Heart left ventricle (tissue), 16 donors: Measurements from ENCODE around the gene RSPRY1. TPM values are rescaled to one million over a fixed set of nuclear protein-coding genes. Genes with fewer than 3 reads are reported as not detected.
A peak's percentile ranks its signal among the peaks of the same experiment; 100 is the strongest.

Experiments used
- ATAC-seq, 4 donors: fragments of 200-7000 bp; cut with Tn5 transposase; one replicate each; pipeline ENCODE4 v1.9.1; 2020 to 2022; ENCODE audit warnings: moderate library complexity in 4 of 4, mild to moderate bottlenecking in 3 of 4, moderate number of reproducible peaks in 1 of 4
- DNase-seq, 5 donors: peaks; one replicate each; pipeline ENCODE4 v3.0.0-alpha.2; 2020
- H3K27ac ChIP-seq, 12 donors: fragments of 200-600 bp; sonication (generic) in 4 of 12; one replicate each; pipeline versions ENCODE4 v1.5.0 to v1.8.0; 2016 to 2022; ENCODE audit warnings: mild to moderate bottlenecking in 2 of 12
- H3K27me3 ChIP-seq, 9 donors: fragments of 200-600 bp; sonication (generic) in 2 of 9; one replicate each; pipeline versions ENCODE4 v1.5.1 to v1.8.0; 2016 to 2022; ENCODE audit warnings: mild to moderate bottlenecking in 3 of 9
- H3K36me3 ChIP-seq, 9 donors: fragments of 200-600 bp; sonication (generic) in 2 of 9; one replicate each; pipeline versions ENCODE4 v1.5.0 to v1.8.0; 2018 to 2022; ENCODE audit warnings: mild to moderate bottlenecking in 2 of 9
- H3K4me1 ChIP-seq, 12 donors: fragments of 200-600 bp; sonication (generic) in 4 of 12; one replicate each; pipeline versions ENCODE4 v1.5.0 to v1.8.0; 2016 to 2022; ENCODE audit warnings: mild to moderate bottlenecking in 3 of 12
- H3K4me3 ChIP-seq, 12 donors: fragments of 200-600 bp; sonication (generic) in 4 of 12; one replicate each; pipeline versions ENCODE4 v1.5.0 to v1.8.0; 2017 to 2022; ENCODE audit warnings: mild to moderate bottlenecking in 9 of 12, moderate library complexity in 4 of 12
- H3K9me3 ChIP-seq, 12 donors: fragments of 200-600 bp; sonication (generic) in 4 of 12; one replicate each; pipeline versions ENCODE4 v1.5.0 to v1.8.0; 2016 to 2022; ENCODE audit warnings: mild to moderate bottlenecking in 1 of 12
- CTCF ChIP-seq, 12 donors: fragments of 200-600 bp; sonication (generic) in 4 of 12; IDR thresholded peaks; one replicate each; pipeline versions ENCODE4 v1.5.0 to v1.8.0; 2018 to 2022; ENCODE audit warnings: antibody characterized with exemption in 12 of 12, mild to moderate bottlenecking in 5 of 12
- POLR2A ChIP-seq, 2 donors: fragments of 450-650 bp; IDR thresholded peaks; one replicate each; pipeline ENCODE4 v1.6.1; 2017; ENCODE audit warnings: antibody characterized with exemption in 2 of 2, mild to moderate bottlenecking in 2 of 2, moderate library complexity in 2 of 2
- WGBS, 4 donors: extraction: QIAGEN DNeasy Blood & Tissue Kit in 2 of 4; methylation state at CpG; one replicate each; pipeline versions ENCODE4 v1.1.5 to v1.1.7; 2013 to 2018; 5-methylcytosine and 5-hydroxymethylcytosine counted together
- intact Hi-C, 10 donors: fragments of 100-400 bp; cut with DNase I; formaldehyde crosslinking; loops; one replicate each; pipeline versions ENCODE4 v1.11.1 to v1.14.2; 2022
- polyA plus RNA-seq, 2 donors: library from polyadenylated mRNA; stranded (reverse); fragments of 200-250 nt; gene quantifications; one replicate each; pipeline ENCODE4 v1.2.3, GENCODE V29; 2013
- total RNA-seq, 9 donors: library from RNA; depleted of rRNA in 2 of 9; stranded (reverse); fragments of >200 nt in 2 of 9; fragmentation: NEBNext Ultra II Directional in 3 of 9; extraction: Animal tissue kit (Norgen Biotek cat#: 25700) in 3 of 9; gene quantifications; one replicate each; pipeline versions ENCODE4 v1.1.0 to v1.2.4, GENCODE V29; 2016 to 2023
- donor health status: ischemic (EF 13 %, LVEDD 7.1; RV severe dilation, severe dysfunction).
- donor health status: healthy with polysubstance abuse.
- donor health status: DM: no; HTN: yes; CAD: no.
- donor health status: DM: no; HTN: no; CAD: no.
- donor health status: ischemic (EF 25% LVEDD 6.9; RV normal size, moderate dysfunction).
- donor health status: ischemic (EF 25% LVEDD 5.7; RV mildly dilated, moderate dysfunction).
- donor health status: healthy.
- donor health status: DM: yes; HTN: yes; CAD: no.
- donor health status: ischemic (EF 35%, LVEDD 5.7; RV mildly dilated, moderate dysfunction).
- donor health status: nonischemic (EF 11% LVEDD 7.7; RV severe dilation, severe dysfunction).
- donor health status: DM: yes; HTN: yes; CAD: no.
- donor health status: PGD.
- donor health status: ischemic (EF 29% LVEDD 5.4; RV normal size, mild dysfunction).
- donor health status: nonischemic (EF 23%, LVEDD 6.1; RV moderate dilation, normal function).

Gene RSPRY1
- total and polyA plus RNA-seq, 11 donors, result 5.4 to 22.9 (median 17.1) TPM

- peak overlapping the region in 5 of 12 donors; percentile 19 to 82 (median 35) for H3K27ac ChIP-seq
- H3K9me3 ChIP-seq, result no peaks in the 10 kb centered on the region
- peaks cover 0 to 23% (median 12%) of the 10 kb centered on the region in 12 donors for H3K4me1 ChIP-seq
- WGBS, 4 donors, result 57 to 67% (median 65%) methylated on average over 3 of the region's 3 CpGs
- intact Hi-C loops, result loop anchor here in 9 of 10 donors (2.0 to 10.0 kb wide), 6 partner anchors 83 to 310 kb away; partner anchors contain the start of genes SLC12A3 (in 4 of the 9) and CETP (in 2 of the 9)
- ATAC-seq, result no peak
- peaks cover 0 to 91% (median 82%) of the 10 kb centered on the region in 9 donors for H3K36me3 ChIP-seq
- no peak overlapping the region for H3K4me3 ChIP-seq
- no peaks in the 10 kb centered on the region for H3K27me3 ChIP-seq
- TF ChIP-seq CTCF (IDR thresholded peaks at IDR 0.05) (no peak), POLR2A (IDR thresholded peaks at IDR 0.05) (no peak)
- no peak for DNase-seq
These were observed 18.6 kb upstream of the RSPRY1 start for GRCh38 chr16:57167538-57167937.

GRCh38 chr16:57167953-57168352 lies 18.2 kb upstream of the RSPRY1 start:
- Histone ChIP-seq H3K27me3 (no peaks in the 10 kb centered on the region), H3K4me3 (no peak overlapping the region), H3K4me1 (peaks cover 0 to 23% (median 12%) of the 10 kb centered on the region in 12 donors), H3K27ac (peak overlapping the region in 1 of 12 donors; percentile 82), H3K36me3 (peaks cover 0 to 91% (median 82%) of the 10 kb centered on the region in 9 donors), H3K9me3 (no peaks in the 10 kb centered on the region)
- intact Hi-C loops, result loop anchor here (1.0 to 10.0 kb wide), 7 partner anchors 83 to 311 kb away; partner anchors contain the start of genes SLC12A3 (in 4 of the 10) and CETP (in 2 of the 10)
- TF ChIP-seq POLR2A (IDR thresholded peaks at IDR 0.05) (no peak), CTCF (IDR thresholded peaks at IDR 0.05) (peak; percentile 41 to 76 (median 64))
- WGBS, 4 donors, result 8 to 17% (median 10%) methylated on average over 4 of the region's 4 CpGs
- ATAC-seq, result peak; percentile 61 to 84 (median 80)
- DNase-seq, result no peak

- H3K27me3 ChIP-seq, result no peaks in the 10 kb centered on the region
- ATAC-seq (no peak), DNase-seq (no peak)
- H3K4me1 ChIP-seq, result peaks cover 0 to 23% (median 12%) of the 10 kb centered on the region in 12 donors
- intact Hi-C loops, result loop anchor here in 7 of 10 donors (2.0 to 10.0 kb wide), 6 partner anchors 85 to 312 kb away; partner anchors contain the start of genes SLC12A3 (in 4 of the 7) and CETP (in 2 of the 7)
- H3K9me3 ChIP-seq, result no peaks in the 10 kb centered on the region
- peaks cover 0 to 86% (median 78%) of the 10 kb centered on the region in 9 donors for H3K36me3 ChIP-seq
- H3K27ac ChIP-seq, result no peak overlapping the region
- H3K4me3 ChIP-seq, result no peak overlapping the region
- TF ChIP-seq POLR2A (IDR thresholded peaks at IDR 0.05) (no peak), CTCF (IDR thresholded peaks at IDR 0.05) (no peak)
These were observed 16.8 kb upstream of the RSPRY1 start for GRCh38 chr16:57169327-57169726.

DNA sequence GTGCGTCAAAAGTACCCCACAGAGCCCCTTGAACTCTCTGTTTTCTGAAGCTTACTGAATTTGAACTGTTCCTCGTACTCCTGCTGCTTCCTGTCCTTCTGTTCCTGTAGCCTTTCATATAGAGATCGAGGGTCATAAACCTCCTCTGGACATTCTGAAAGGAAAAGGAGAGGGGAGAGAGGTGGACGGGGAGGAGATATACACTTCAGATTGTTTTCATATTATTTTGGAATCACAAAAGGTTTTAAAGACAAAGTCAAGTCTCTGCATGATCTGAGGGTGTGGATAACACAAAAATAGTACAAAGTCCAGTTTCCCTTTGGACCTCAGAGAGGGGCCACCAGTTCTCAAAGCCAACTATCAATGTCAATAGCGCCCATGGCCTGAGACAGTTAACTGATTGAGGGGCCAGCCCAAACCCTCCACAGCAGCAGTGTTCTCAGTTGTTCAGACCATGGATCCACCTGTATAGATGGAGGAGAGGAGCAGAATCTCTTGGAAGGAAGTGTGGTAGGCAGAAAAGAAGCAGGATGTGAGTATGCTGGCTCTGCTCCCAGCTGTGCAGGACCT lies 13.3 kb upstream of the RSPRY1 start:
- intact Hi-C loops, result loop anchor here in 1 of 10 donors (10.0 kb wide), 1 partner anchor 308 kb away; the partner anchor contains the start of gene SLC12A3
- H3K27me3 ChIP-seq, result no peaks in the 10 kb centered on the region
- H3K27ac ChIP-seq, result no peak overlapping the region
- H3K9me3 ChIP-seq, result no peaks in the 10 kb centered on the region
- 70 to 83% (median 83%) methylated on average over 5 of the region's 5 CpGs for WGBS, 4 donors
- DNase-seq (no peak), ATAC-seq (no peak)
- TF ChIP-seq POLR2A (IDR thresholded peaks at IDR 0.05), result no peak
- no peak for TF ChIP-seq CTCF (IDR thresholded peaks at IDR 0.05)
- peaks cover 0 to 4% (median under 1%) of the 10 kb centered on the region in 12 donors for H3K4me1 ChIP-seq
- H3K4me3 ChIP-seq, result no peak overlapping the region
- H3K36me3 ChIP-seq, result peaks cover 0 to 60% (median 50%) of the 10 kb centered on the region in 9 donors
